ENCODE data around the gene NSD2.
A peak's percentile ranks its signal among the peaks of the same experiment; 100 is the strongest.
"Not testable (repeated sequence)": the region's sequence is repeated elsewhere in the genome, so short reads cannot be mapped to it uniquely, and the experiment has no call there.

The NSD2 gene

GRCh38 chr4:1898007-1898406 is 26.8 kb downstream of the NSD2 start:
- DNase-seq, result no peak

- DNase-seq, result no peak
These were observed 27.5 kb downstream of the NSD2 start for GRCh38 chr4:1898681-1899080.

- DNase-seq, result peak in 50 of 58 donors; percentile 5 to 69 (median 38)
These were observed 28.2 kb downstream of the NSD2 start for GRCh38 chr4:1899149-1900086.

- DNase-seq, result no peak
These were observed 28.9 kb downstream of the NSD2 start for GRCh38 chr4:1900087-1900433.

GRCh38 chr4:1900624-1901023 is 29.4 kb downstream of the NSD2 start:
- DNase-seq, result no peak

- no peak for DNase-seq
These were observed 29.9 kb downstream of the NSD2 start for GRCh38 chr4:1901127-1901526.

GRCh38 chr4:1902243-1902642 is 31.1 kb downstream of the NSD2 start:
- no peak for DNase-seq

GRCh38 chr4:1903035-1903434 is 31.8 kb downstream of the NSD2 start:
- no peak for DNase-seq

GRCh38 chr4:1904042-1904441 is 32.8 kb downstream of the NSD2 start:
- no peak for DNase-seq

GRCh38 chr4:1907848-1908525 is 36.8 kb downstream of the NSD2 start:
- no peak for DNase-seq

GRCh38 chr4:1909696-1910095 is 38.5 kb downstream of the NSD2 start:
- not testable (repeated sequence) for DNase-seq

GRCh38 chr4:1910643-1911042 is 39.5 kb downstream of the NSD2 start:
- peak in 35 of 58 donors; percentile 4 to 59 (median 19) for DNase-seq

- DNase-seq, result not testable (repeated sequence)
These were observed 40.1 kb downstream of the NSD2 start for GRCh38 chr4:1911316-1911715.

GRCh38 chr4:1922821-1923220 is 51.6 kb downstream of the NSD2 start:
- no peak for DNase-seq

- no peak for DNase-seq
These were observed 56.5 kb downstream of the NSD2 start for GRCh38 chr4:1927675-1928074.

GRCh38 chr4:1928356-1929239 is 57.4 kb downstream of the NSD2 start:
- no peak for DNase-seq

GRCh38 chr4:1932736-1933135 is 61.5 kb downstream of the NSD2 start:
- DNase-seq, result no peak

- DNase-seq, result no peak
These were observed 62.5 kb downstream of the NSD2 start for GRCh38 chr4:1933700-1934099.

- DNase-seq, result no peak
These were observed 66.4 kb downstream of the NSD2 start for GRCh38 chr4:1937550-1937949.

GRCh38 chr4:1938027-1938426 is 66.8 kb downstream of the NSD2 start:
- DNase-seq, result no peak

GRCh38 chr4:1939664-1940509 is 68.7 kb downstream of the NSD2 start:
- no peak for DNase-seq
